Measurements from ENCODE around the gene DHRS1. TPM values are rescaled to one million over a fixed set of nuclear protein-coding genes. Genes with fewer than 3 reads are reported as not detected.

Gene DHRS1
- total and polyA plus RNA-seq, 9 of the 15 experiments (the other 6 are each of a cell fraction or from before 2014, with no cell fraction given), result 7.3 to 33.6 (median 13.3) TPM

GRCh38 chr14:24335461-24336171, 36.0 kb upstream of the DHRS1 start:
- Histone ChIP-seq H3K27me3 (ENCODE audit: control insufficient read depth in 2 of 2, insufficient read depth in 2 of 2, low read length in 2 of 2) (peaks cover 0 to 9% of the 10 kb centered on the region in 2 experiments; a peak in 1 of 5 replicates), H3K9ac (ENCODE audit: insufficient read depth in 1 of 2, low read depth in 2 of 2, low read length in 2 of 2) (no peak overlapping the region), H3K9me3 (replicated peaks; ENCODE audit: control insufficient read depth, insufficient read depth, low read depth, low read length) (no peaks in the 10 kb centered on the region), H2AFZ (ENCODE audit: low read depth, low read length) (no peak overlapping the region), H3K4me2 (ENCODE audit: insufficient read depth, low read length) (no peak overlapping the region), H3K9me1 (ENCODE audit: control insufficient read depth, insufficient read depth, low read length) (no peaks in the 10 kb centered on the region), H4K20me1 (replicated peaks; ENCODE audit: control insufficient read depth, insufficient read depth, low read length) (no peaks in the 10 kb centered on the region), H3K79me2 (ENCODE audit: control insufficient read depth, insufficient read depth, low read length) (no peaks in the 10 kb centered on the region), H3K4me3 (no peak overlapping the region), H3K27ac (ENCODE audit: extremely low read depth, low read depth, low read length) (no peak overlapping the region), H3K36me3 (ENCODE audit: control insufficient read depth, insufficient read depth, low read length) (no peaks in the 10 kb centered on the region), H3K4me1 (replicated peaks in 1 of 2; ENCODE audit: control insufficient read depth in 2 of 2, insufficient read depth in 2 of 2, low read length in 2 of 2) (peaks cover 5 to 43% of the 10 kb centered on the region in 2 experiments; a peak in 4 of 5 replicates)
- ATAC-seq (no peak), DNase-seq (ENCODE audit: extremely low read depth in 1 of 4, low spot score in 3 of 4) (no peak), FAIRE-seq (no peak)
- no TSS peak for BruUV-seq (replicated peaks)
- ChIA-PET POLR2A (interaction anchor here (0.7 to 1.0 kb wide), 2 partner anchors 96 kb away, joined by 3 to 4 read pairs; no protein-coding TSS in a partner anchor), CTCF (ENCODE audit: low intra/inter-chr PET ratio) (interaction anchor here (3.1 to 3.5 kb wide), 2 partner anchors 96 to 101 kb away, joined by 19 to 35 read pairs; no protein-coding TSS in a partner anchor)
- intact Hi-C loops (cut with micrococcal nuclease) (no loop called here), in situ Hi-C loops (cut with MboI) (loop anchor here (25.0 kb wide), 1 partner anchor 352 kb away; no protein-coding TSS in a partner anchor)
- no peak for TF ChIP-seq NKRF (IDR thresholded peaks at IDR 0.05; ENCODE audit: borderline replicate concordance)
- TF ChIP-seq HMGXB4 (CRISPR knock-in tag; IDR thresholded peaks at IDR 0.05), result no peak
- 25% methylated on average over 8 of the region's 12 CpGs for WGBS (ENCODE audit: insufficient coverage, low coverage, missing lambda C conversion rate)

All from K562 (cell line).